Neural progenitor cell (in vitro differentiated cells): ENCODE measurements around the gene MEX3B.

Experiments
- EZH2 ChIP-seq: fragments of 200-600 bp; sonication (generic); IDR thresholded peaks from 2 replicates; pipeline ENCODE4 v1.6.1; 2017; ENCODE audit warnings: antibody characterized with exemption, mild to moderate bottlenecking, moderate library complexity
- EZH2phosphoT487 ChIP-seq: fragments of 200-600 bp; sonication (generic); IDR thresholded peaks from 2 replicates; pipeline ENCODE4 v1.6.1; 2017; ENCODE audit warnings: antibody characterized with exemption
- TF ChIP-seq, protein P1 (sequence below): fragments of 200-600 bp; sonication (generic); IDR thresholded peaks from 2 replicates; pipeline ENCODE4 v1.5.1; 2017; ENCODE audit warnings: antibody characterized with exemption, mild to moderate bottlenecking

DNA sequence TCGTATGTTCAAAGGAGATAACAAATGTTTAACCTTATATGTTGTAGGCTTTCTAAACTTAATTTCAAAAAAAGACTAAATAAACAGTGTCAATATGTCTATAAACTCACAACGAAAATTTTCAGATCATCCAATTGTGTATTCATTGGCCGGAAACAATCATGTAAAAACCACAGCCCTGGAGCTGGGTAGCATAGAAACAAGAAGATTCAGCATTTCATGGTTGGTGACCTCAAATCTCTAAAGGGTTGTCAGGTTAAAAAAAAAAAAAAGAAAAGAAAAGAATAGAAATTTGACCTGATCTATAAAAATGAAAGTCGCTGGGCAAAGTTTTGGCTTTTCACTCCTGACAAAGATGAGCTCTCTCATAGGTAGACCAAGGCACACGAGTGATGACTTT, 13.9 kb downstream of the MEX3B start:
- TF ChIP-seq, protein P1, sequence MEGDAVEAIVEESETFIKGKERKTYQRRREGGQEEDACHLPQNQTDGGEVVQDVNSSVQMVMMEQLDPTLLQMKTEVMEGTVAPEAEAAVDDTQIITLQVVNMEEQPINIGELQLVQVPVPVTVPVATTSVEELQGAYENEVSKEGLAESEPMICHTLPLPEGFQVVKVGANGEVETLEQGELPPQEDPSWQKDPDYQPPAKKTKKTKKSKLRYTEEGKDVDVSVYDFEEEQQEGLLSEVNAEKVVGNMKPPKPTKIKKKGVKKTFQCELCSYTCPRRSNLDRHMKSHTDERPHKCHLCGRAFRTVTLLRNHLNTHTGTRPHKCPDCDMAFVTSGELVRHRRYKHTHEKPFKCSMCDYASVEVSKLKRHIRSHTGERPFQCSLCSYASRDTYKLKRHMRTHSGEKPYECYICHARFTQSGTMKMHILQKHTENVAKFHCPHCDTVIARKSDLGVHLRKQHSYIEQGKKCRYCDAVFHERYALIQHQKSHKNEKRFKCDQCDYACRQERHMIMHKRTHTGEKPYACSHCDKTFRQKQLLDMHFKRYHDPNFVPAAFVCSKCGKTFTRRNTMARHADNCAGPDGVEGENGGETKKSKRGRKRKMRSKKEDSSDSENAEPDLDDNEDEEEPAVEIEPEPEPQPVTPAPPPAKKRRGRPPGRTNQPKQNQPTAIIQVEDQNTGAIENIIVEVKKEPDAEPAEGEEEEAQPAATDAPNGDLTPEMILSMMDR, result no peak
- no peak for TF ChIP-seq EZH2
- no peak for TF ChIP-seq EZH2phosphoT487
